Activated CD8-positive, alpha-beta memory T cell treated with anti-CD3 and anti-CD28 coated beads for 1 hour (primary cell): ENCODE measurements around the gene B3GNT9.

Source experiments
- DNase-seq, 2 donors: peaks; one replicate each; pipeline ENCODE4 v3.0.0-alpha.2; 2020; ENCODE audit warnings: low read depth in 1 of 2; ENCODE audit errors: extremely low read depth in 1 of 2

Gene B3GNT9

GRCh38 chr16:67116388-67117311 is 34.1 kb downstream of the B3GNT9 start:
- DNase-seq = no peak

GRCh38 chr16:67115639-67116038 is 35.2 kb downstream of the B3GNT9 start:
- no peak for DNase-seq

- no peak for DNase-seq
These were observed 36.0 kb downstream of the B3GNT9 start for GRCh38 chr16:67114793-67115192.

- DNase-seq = no peak
These were observed 38.0 kb downstream of the B3GNT9 start for GRCh38 chr16:67112591-67113399.

- DNase-seq = no peak
These were observed 38.8 kb downstream of the B3GNT9 start for GRCh38 chr16:67111951-67112444.

- DNase-seq = peak; percentile 88 to 97
These were observed 41.2 kb downstream of the B3GNT9 start, which contains the start of gene PHAF1 for GRCh38 chr16:67109407-67110135. Gene PHAF1, plus strand, starts transcription at chr16:67109941. Its CDS starts 235 bp downstream, at chr16:67110176.

- DNase-seq = no peak
These were observed 41.8 kb downstream of the B3GNT9 start for GRCh38 chr16:67108931-67109406.

GRCh38 chr16:67108489-67108888 is 42.3 kb downstream of the B3GNT9 start:
- DNase-seq = no peak

- DNase-seq = no peak
These were observed 44.9 kb downstream of the B3GNT9 start for GRCh38 chr16:67105881-67106280.

GRCh38 chr16:67105246-67105645 is 45.6 kb downstream of the B3GNT9 start:
- DNase-seq = no peak

- no peak for DNase-seq
These were observed 46.0 kb downstream of the B3GNT9 start for GRCh38 chr16:67104845-67105244.

- DNase-seq = no peak
These were observed 46.7 kb downstream of the B3GNT9 start for GRCh38 chr16:67104061-67104460.

GRCh38 chr16:67101311-67102082 is 49.3 kb downstream of the B3GNT9 start:
- DNase-seq = no peak

- no peak for DNase-seq
These were observed 50.1 kb downstream of the B3GNT9 start for GRCh38 chr16:67100569-67101310.

- DNase-seq = no peak
These were observed 52.2 kb downstream of the B3GNT9 start for GRCh38 chr16:67098599-67098998.
